IMR-90 (cell line): ENCODE measurements around the gene NEDD1. TPM values are rescaled to one million over a fixed set of nuclear protein-coding genes. Genes with fewer than 3 reads are reported as not detected.

ENCODE experiments used
- ATAC-seq: fragments of 200-7000 bp; cut with Tn5 transposase; 2 replicates; pipeline ENCODE4 v1.9.1; 2020; ENCODE audit warnings: low read depth, mild to moderate bottlenecking, moderate library complexity
- BruUV-seq: library from RNA; stranded (reverse); fragments of 400-500 nt; replicated peaks from 2 replicates; lab custom pipeline; 2021; lab: Mats Ljungman, UMichigan
- CTCF ChIA-PET: fragments of 300-600 bp; formaldehyde crosslinking; extraction: SDS; loops from one replicate; lab custom pipeline; 2021; ENCODE audit warnings: antibody characterized with exemption; lab: Yijun Ruan, JAX
- POLR2A ChIA-PET: fragments of 300-600 bp; sonication (Branson Sonifier 250); formaldehyde crosslinking; loops from one replicate; lab custom pipeline; 2022; ENCODE audit warnings: antibody characterized with exemption; ENCODE audit not compliant: unreplicated experiment; lab: Charles Lee
- DNase-seq: peaks from one replicate; pipeline ENCODE4 v3.0.0; 2013
- H2AFZ ChIP-seq: replicated peaks from 2 replicates; pipeline ENCODE3; 2013; ENCODE audit warnings: low read length, mild to moderate bottlenecking; ENCODE audit not compliant: poor library complexity
- H2AK5ac ChIP-seq: 2 replicates; pipeline ENCODE4 v1.6.1; 2013; ENCODE audit warnings: low read depth, low read length, inconsistent platforms
- H2AK9ac ChIP-seq: replicated peaks from 2 replicates; pipeline ENCODE3; 2013; ENCODE audit warnings: mild to moderate bottlenecking, low read depth, low read length, moderate library complexity; ENCODE audit not compliant: poor library complexity
- H2BK120ac ChIP-seq: 2 replicates; pipeline ENCODE4 v1.6.1; 2013; ENCODE audit warnings: low read depth, low read length, inconsistent platforms
- H2BK15ac ChIP-seq: 3 replicates; pipeline ENCODE4 v1.6.1; 2013; ENCODE audit warnings: low read depth, low read length, inconsistent platforms
- H2BK20ac ChIP-seq: 2 replicates; pipeline ENCODE4 v1.6.1; 2013; ENCODE audit warnings: low read depth, mild to moderate bottlenecking, inconsistent platforms, low read length, moderate library complexity
- H2BK5ac ChIP-seq: 2 replicates; pipeline ENCODE4 v1.6.1; 2013; ENCODE audit warnings: mild to moderate bottlenecking, low read depth, low read length, inconsistent platforms; ENCODE audit not compliant: poor library complexity, severe bottlenecking
- H3K14ac ChIP-seq: replicated peaks from 2 replicates; pipeline ENCODE4 v1.6.1; 2013; ENCODE audit warnings: low read depth, low read length, inconsistent platforms
- H3K18ac ChIP-seq: 2 replicates; pipeline ENCODE4 v1.6.1; 2013; ENCODE audit warnings: low read depth, low read length, control low read depth
- H3K23ac ChIP-seq: 2 replicates; pipeline ENCODE4 v1.6.1; 2013; ENCODE audit warnings: low read depth, low read length, inconsistent platforms
- H3K27ac ChIP-seq: 2 replicates; pipeline ENCODE4 v1.5.1; 2013; ENCODE audit warnings: mild to moderate bottlenecking, control low read depth, low read length; ENCODE audit not compliant: insufficient read depth
- H3K27me3 ChIP-seq: 2 replicates; pipeline ENCODE4 v1.6.1; 2013; ENCODE audit warnings: low read length; ENCODE audit not compliant: control insufficient read depth, insufficient read depth
- H3K36me3 ChIP-seq: 2 replicates; pipeline ENCODE4 v1.6.1; 2013; ENCODE audit warnings: low read length, mixed read lengths; ENCODE audit not compliant: control insufficient read depth, insufficient read depth
- H3K4ac ChIP-seq: 2 replicates; pipeline ENCODE4 v1.6.1; 2013; ENCODE audit warnings: low read depth, low read length, inconsistent platforms
- H3K4me1 ChIP-seq: 2 replicates; pipeline ENCODE4 v1.6.1; 2013; ENCODE audit warnings: low read length, mixed read lengths; ENCODE audit not compliant: control insufficient read depth, insufficient read depth
- H3K4me2 ChIP-seq: 2 replicates; pipeline ENCODE4 v1.6.1; 2013; ENCODE audit warnings: low read depth, mild to moderate bottlenecking, control low read depth, low read length, moderate library complexity
- H3K4me3 ChIP-seq: 2 replicates; pipeline ENCODE4 v1.5.1; 2013; ENCODE audit warnings: low read depth, mild to moderate bottlenecking, control low read depth, low read length, moderate library complexity; ENCODE audit not compliant: insufficient read depth
- H3K56ac ChIP-seq: 2 replicates; pipeline ENCODE4 v1.6.1; 2013; ENCODE audit warnings: low read length, inconsistent platforms; ENCODE audit not compliant: insufficient read depth; ENCODE audit errors: extremely low read depth
- H3K79me1 ChIP-seq, 2 experiments: 2 replicates each; pipeline ENCODE4 v1.6.1; 2013; ENCODE audit warnings: low read length in 2 of 2, inconsistent platforms in 1 of 2, low read depth in 1 of 2
- H3K9ac ChIP-seq: 2 replicates; pipeline ENCODE4 v1.6.1; 2013; ENCODE audit warnings: low read depth, low read length, control low read depth
- H3K9me1 ChIP-seq: 2 replicates; pipeline ENCODE4 v1.6.1; 2013; ENCODE audit warnings: low read length, inconsistent platforms; ENCODE audit not compliant: insufficient read depth
- H3K9me3 ChIP-seq: 2 replicates; pipeline ENCODE4 v1.6.1; 2013; ENCODE audit warnings: low read length; ENCODE audit not compliant: control insufficient read depth, insufficient read depth
- H4K20me1 ChIP-seq: 2 replicates; pipeline ENCODE4 v1.6.1; 2013; ENCODE audit warnings: low read length, inconsistent platforms; ENCODE audit not compliant: insufficient read depth
- H4K5ac ChIP-seq: 2 replicates; pipeline ENCODE4 v1.6.1; 2013; ENCODE audit warnings: mild to moderate bottlenecking, low read depth, low read length, control low read depth
- H4K8ac ChIP-seq, 2 experiments: 2 replicates each; pipeline ENCODE4 v1.6.1; 2013; ENCODE audit warnings: low read depth in 2 of 2, low read length in 2 of 2, control low read depth in 1 of 2, inconsistent platforms in 1 of 2
- H4K91ac ChIP-seq: 2 replicates; pipeline ENCODE4 v1.6.1; 2013; ENCODE audit warnings: low read depth, low read length, inconsistent platforms; ENCODE audit not compliant: insufficient read depth
- FOS ChIP-seq: fragments of 150-350 bp; IDR thresholded peaks from 2 replicates; pipeline ENCODE4 v1.6.1; 2016; ENCODE audit warnings: low read depth, low read length
- MAZ ChIP-seq: IDR thresholded peaks from 2 replicates; pipeline ENCODE4 v1.6.1; 2012; ENCODE audit warnings: low read depth, mild to moderate bottlenecking, low read length, improper control_type of control experiment, moderate library complexity, borderline replicate concordance
- RAD21 ChIP-seq: IDR thresholded peaks from 2 replicates; pipeline ENCODE4 v1.6.1; 2012; ENCODE audit warnings: low read length, improper control_type of control experiment
- RFX5 ChIP-seq: IDR thresholded peaks from 2 replicates; pipeline ENCODE4 v1.8.0; 2012; ENCODE audit warnings: low read depth, mild to moderate bottlenecking, low read length, moderate library complexity
- SMC3 ChIP-seq: fragments of 150-350 bp; IDR thresholded peaks from 2 replicates; pipeline ENCODE4 v1.6.1; 2016; ENCODE audit warnings: low read depth, mild to moderate bottlenecking, antibody characterized with exemption, low read length, moderate library complexity
- WGBS, 2 experiments: methylation state at CpG; one replicate each; pipeline versions ENCODE4 v1.1.5 to v1.1.7; 2013; ENCODE audit warnings: missing lambda C conversion rate in 2 of 2; ENCODE audit not compliant: insufficient read length in 1 of 2; ENCODE audit errors: extremely low coverage in 2 of 2; 5-methylcytosine and 5-hydroxymethylcytosine counted together
- dilution Hi-C: fragments of 300-500 bp; cut with HindIII; formaldehyde crosslinking; loops from one replicate; pipeline ENCODE4 v1.14.3; 2018; ENCODE audit warnings: low sequenced_read_pairs; ENCODE audit not compliant: unreplicated experiment
- in situ Hi-C: fragments of 300-500 bp; cut with MboI; formaldehyde crosslinking; loops from 3 replicates; pipeline ENCODE4 v1.14.3; 2019; ENCODE audit warnings: low sequenced_read_pairs, inconsistent platforms, mixed read lengths
- intact Hi-C: fragments of 100-400 bp; cut with micrococcal nuclease; formaldehyde crosslinking; loops from 2 replicates; pipeline ENCODE4 v1.10.0; 2022
- polyA plus RNA-seq, 3 experiments: library from polyadenylated mRNA; depleted of rRNA; stranded (reverse); fragments of >200 nt; gene quantifications; 2 replicates each; pipeline ENCODE4 v1.2.3, GENCODE V29; 2012; ENCODE audit warnings: low replicate concordance in 1 of 3
- total RNA-seq: library from RNA; depleted of rRNA; stranded (reverse); fragments of >200 nt; gene quantifications from 2 replicates; pipeline ENCODE4 v1.2.3, GENCODE V29; 2012
- TF ChIP-seq, protein P1 (sequence below): conservative IDR thresholded peaks from 2 replicates; pipeline ENCODE4 v1.5.1; 2012; ENCODE audit warnings: mild to moderate bottlenecking, low read depth, low read length, improper control_type of control experiment

The NEDD1 gene
- total and polyA plus RNA-seq, 2 of the 4 experiments (the other 2 are of a cell fraction) = 10.0 to 48.0 TPM

DNA sequence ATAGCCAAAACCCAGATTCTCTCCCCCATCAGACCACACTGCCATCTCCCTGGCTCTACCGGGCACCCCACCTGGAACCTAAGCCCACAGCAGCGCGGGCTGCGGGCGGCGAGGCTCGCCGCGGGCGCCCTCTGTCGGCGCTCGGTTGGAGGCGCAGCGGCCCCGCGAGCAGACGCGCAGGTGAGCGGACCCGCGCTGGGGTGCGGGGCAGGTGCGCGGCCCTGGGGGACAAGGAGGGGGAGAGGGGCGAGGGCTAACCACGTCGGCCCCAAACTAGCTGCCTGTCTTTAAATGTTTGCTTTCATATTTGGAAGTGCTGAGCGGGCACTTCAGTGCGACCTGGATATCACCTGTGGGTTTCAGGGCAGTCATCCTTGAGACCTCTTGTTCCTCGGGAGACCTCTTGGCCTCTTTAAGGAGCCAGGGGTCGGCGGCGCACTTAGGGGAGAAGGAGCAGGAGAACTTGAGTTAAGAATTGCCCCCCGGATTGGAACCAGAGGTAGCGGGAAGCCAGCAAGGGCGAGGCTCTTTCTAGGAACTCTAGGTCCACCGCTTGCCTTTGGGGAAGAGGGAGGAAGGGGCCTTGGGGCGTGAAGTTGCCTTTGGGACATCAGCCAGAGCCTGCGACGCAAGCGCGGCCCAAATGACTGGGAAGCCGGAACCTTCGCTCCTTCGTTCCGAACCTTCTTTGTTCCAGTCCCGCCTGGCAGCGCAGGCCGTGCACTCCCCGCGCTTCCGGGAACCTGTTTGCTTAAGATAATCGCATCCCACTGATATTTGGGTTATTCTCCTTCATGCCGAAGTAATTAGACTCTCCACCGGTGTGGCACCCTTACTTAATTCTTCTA, 78.7 kb downstream of the NEDD1 start (continued):
- TF ChIP-seq RFX5 (no peak), RAD21 (peak; percentile 63)

GRCh38 chr12:96986883-96987523, 79.9 kb downstream of the NEDD1 start:
- ATAC-seq = no peak
- WGBS, 2 experiments = no CpG with 5 or more reads among the region's 2 CpGs

More at GRCh38 chr12:96986883-96987523, 79.9 kb downstream of the NEDD1 start:
- H2AFZ ChIP-seq = no peak overlapping the region
- no peak overlapping the region for H3K23ac ChIP-seq
- no peaks in the 10 kb centered on the region for H4K20me1 ChIP-seq
- H3K9me1 ChIP-seq = no peaks in the 10 kb centered on the region
- H2AK5ac ChIP-seq = no peak overlapping the region
- POLR2A ChIA-PET = no interaction called here
- H3K4ac ChIP-seq = no peak overlapping the region
- H4K91ac ChIP-seq = no peak overlapping the region
- no peak overlapping the region for H2AK9ac ChIP-seq
- CTCF ChIA-PET = interaction anchor here (0.6 to 1.5 kb wide), 11 partner anchors 9 to 1410 kb away, joined by 3 to 6 read pairs (median 3); no protein-coding TSS in a partner anchor
- BruUV-seq = no TSS peak
- intact Hi-C loops (loop anchor here (1.0 kb wide), 3 partner anchors 321 to 1410 kb away; no protein-coding TSS in a partner anchor), in situ Hi-C loops (loop anchor here (10.0 to 25.0 kb wide), 2 partner anchors 402 to 1400 kb away; no protein-coding TSS in a partner anchor), dilution Hi-C loops (no loop called here)
- no peaks in the 10 kb centered on the region for H3K79me1 ChIP-seq
- H3K27ac ChIP-seq = no peak overlapping the region
- DNase-seq = peak; percentile 7
- no peak overlapping the region for H3K4me3 ChIP-seq
- no peak overlapping the region for H3K4me2 ChIP-seq
- H3K14ac ChIP-seq = no peak overlapping the region
- no peak overlapping the region for H3K18ac ChIP-seq
- H2BK15ac ChIP-seq = no peak overlapping the region
- H2BK120ac ChIP-seq = no peak overlapping the region
- no peak overlapping the region for H3K9ac ChIP-seq
- H3K9me3 ChIP-seq = no peaks in the 10 kb centered on the region
- no peak overlapping the region for H4K8ac ChIP-seq
- H3K4me1 ChIP-seq = no peaks in the 10 kb centered on the region
- TF ChIP-seq MAZ (no peak), FOS (no peak), SMC3 (peak; percentile 59), RAD21 (peak; percentile 51)
- TF ChIP-seq, protein P1, sequence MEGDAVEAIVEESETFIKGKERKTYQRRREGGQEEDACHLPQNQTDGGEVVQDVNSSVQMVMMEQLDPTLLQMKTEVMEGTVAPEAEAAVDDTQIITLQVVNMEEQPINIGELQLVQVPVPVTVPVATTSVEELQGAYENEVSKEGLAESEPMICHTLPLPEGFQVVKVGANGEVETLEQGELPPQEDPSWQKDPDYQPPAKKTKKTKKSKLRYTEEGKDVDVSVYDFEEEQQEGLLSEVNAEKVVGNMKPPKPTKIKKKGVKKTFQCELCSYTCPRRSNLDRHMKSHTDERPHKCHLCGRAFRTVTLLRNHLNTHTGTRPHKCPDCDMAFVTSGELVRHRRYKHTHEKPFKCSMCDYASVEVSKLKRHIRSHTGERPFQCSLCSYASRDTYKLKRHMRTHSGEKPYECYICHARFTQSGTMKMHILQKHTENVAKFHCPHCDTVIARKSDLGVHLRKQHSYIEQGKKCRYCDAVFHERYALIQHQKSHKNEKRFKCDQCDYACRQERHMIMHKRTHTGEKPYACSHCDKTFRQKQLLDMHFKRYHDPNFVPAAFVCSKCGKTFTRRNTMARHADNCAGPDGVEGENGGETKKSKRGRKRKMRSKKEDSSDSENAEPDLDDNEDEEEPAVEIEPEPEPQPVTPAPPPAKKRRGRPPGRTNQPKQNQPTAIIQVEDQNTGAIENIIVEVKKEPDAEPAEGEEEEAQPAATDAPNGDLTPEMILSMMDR = peak; percentile 59
- H2BK5ac ChIP-seq = no peak overlapping the region
- no peaks in the 10 kb centered on the region for H3K36me3 ChIP-seq
- H2BK20ac ChIP-seq = no peak overlapping the region
- H3K27me3 ChIP-seq = peaks cover 13% of the 10 kb centered on the region
- no peak overlapping the region for H4K5ac ChIP-seq
- H3K56ac ChIP-seq = no peak overlapping the region
